Aorta (tissue), 5 donors: ENCODE data around the gene GNG13. TPM values are rescaled to one million over a fixed set of nuclear protein-coding genes. Genes with fewer than 3 reads are reported as not detected.
"Not testable (repeated sequence)": the region's sequence is repeated elsewhere in the genome, so short reads cannot be mapped to it uniquely, and the experiment has no call there.

ENCODE experiments used
- ATAC-seq: fragments of 200-7000 bp; cut with Tn5 transposase; one replicate; pipeline ENCODE4 v1.9.1; 2022; ENCODE audit warnings: moderate library complexity; ENCODE audit not compliant: low FRiP score
- DNase-seq, 2 donors: peaks; one replicate each; pipeline ENCODE4 v3.0.0-alpha.2; 2020
- H3K27ac ChIP-seq, 2 donors: one replicate each; pipeline ENCODE4 v1.5.1; 2013; ENCODE audit warnings: low read length in 2 of 2, mild to moderate bottlenecking in 2 of 2, moderate library complexity in 2 of 2, control low read depth in 1 of 2, inconsistent platforms in 1 of 2, low read depth in 1 of 2
- H3K27me3 ChIP-seq, 2 donors: one replicate each; pipeline ENCODE4 v1.6.1; 2013; ENCODE audit warnings: control low read depth in 1 of 2, low read length in 1 of 2, mild to moderate bottlenecking in 1 of 2, moderate library complexity in 1 of 2; ENCODE audit not compliant: insufficient read depth in 2 of 2, control insufficient read depth in 1 of 2
- H3K36me3 ChIP-seq, 2 donors: one replicate each; pipeline ENCODE4 v1.6.1; 2013; ENCODE audit warnings: control low read depth in 1 of 2, low read length in 1 of 2, mild to moderate bottlenecking in 1 of 2; ENCODE audit not compliant: insufficient read depth in 2 of 2, control insufficient read depth in 1 of 2
- H3K4me1 ChIP-seq, 2 donors: one replicate each; pipeline ENCODE4 v1.6.1; 2013; ENCODE audit warnings: low read length in 2 of 2, control low read depth in 1 of 2, mild to moderate bottlenecking in 1 of 2, moderate library complexity in 1 of 2; ENCODE audit not compliant: insufficient read depth in 2 of 2, control insufficient read depth in 1 of 2
- H3K4me3 ChIP-seq, 2 donors: one replicate each; pipeline ENCODE4 v1.5.1; 2013; ENCODE audit warnings: low read length in 2 of 2, control low read depth in 1 of 2, mild to moderate bottlenecking in 1 of 2
- H3K9me3 ChIP-seq: one replicate; pipeline ENCODE4 v1.6.1; 2013; ENCODE audit warnings: mild to moderate bottlenecking, low read length; ENCODE audit not compliant: control insufficient read depth
- WGBS, 2 donors: extraction: QIAGEN DNeasy Blood & Tissue Kit; methylation state at CpG; one replicate each; pipeline ENCODE4 v1.1.7; 2013; 5-methylcytosine and 5-hydroxymethylcytosine counted together
- intact Hi-C, 2 donors: fragments of 100-400 bp; cut with DNase I; formaldehyde crosslinking; loops; one replicate each; pipeline versions ENCODE4 v1.14.2 to v1.15.0; 2022
- polyA plus RNA-seq, 2 donors: library from polyadenylated mRNA; stranded (reverse); fragments of 200-250 nt; gene quantifications; one replicate each; pipeline ENCODE4 v1.2.3, GENCODE V29; 2013
- total RNA-seq, 2 donors: library from RNA; stranded (reverse); fragmentation: NEBNext Ultra II Directional; extraction: Animal tissue kit (Norgen Biotek cat#: 25700); gene quantifications; one replicate each; pipeline ENCODE4 v1.2.1, GENCODE V29; 2021
- donor health status: healthy with polysubstance abuse.
- donor health status: Bipolar disorder and iron deficiency.
- donor health status: DM: no; HTN: no; CAD: no.
- donor health status: DM: no; HTN: no; CAD: no.
- donor health status: DM: yes; HTN: yes; CAD: no.

Gene GNG13
- total and polyA plus RNA-seq, 4 donors: not detected

GRCh38 chr16:779561-779960 is 21.0 kb downstream of the GNG13 start:
- DNase-seq (no peak), ATAC-seq (no peak)
- H3K9me3 ChIP-seq: no peaks in the 10 kb centered on the region
- WGBS, 2 donors: 63 to 66% methylated on average over 13 of the region's 13 CpGs
- H3K36me3 ChIP-seq: no peaks in the 10 kb centered on the region
- H3K4me3 ChIP-seq: no peak overlapping the region
- intact Hi-C loops: no loop called here
- no peaks in the 10 kb centered on the region for H3K4me1 ChIP-seq
- no peak overlapping the region for H3K27ac ChIP-seq
- H3K27me3 ChIP-seq: no peaks in the 10 kb centered on the region

GRCh38 chr16:778909-779527 is 21.5 kb downstream of the GNG13 start:
- Histone ChIP-seq H3K36me3 (no peaks in the 10 kb centered on the region), H3K4me3 (no peak overlapping the region), H3K27ac (no peak overlapping the region), H3K4me1 (no peaks in the 10 kb centered on the region), H3K27me3 (no peaks in the 10 kb centered on the region), H3K9me3 (no peaks in the 10 kb centered on the region)
- ATAC-seq (no peak), DNase-seq (no peak)
- intact Hi-C loops: no loop called here
- 83 to 85% methylated on average over 6 of the region's 6 CpGs for WGBS, 2 donors

- intact Hi-C loops: no loop called here
- Histone ChIP-seq H3K4me3 (no peak overlapping the region), H3K4me1 (no peaks in the 10 kb centered on the region), H3K27ac (no peak overlapping the region), H3K36me3 (no peaks in the 10 kb centered on the region), H3K27me3 (no peaks in the 10 kb centered on the region), H3K9me3 (no peaks in the 10 kb centered on the region)
- ATAC-seq (no peak), DNase-seq (no peak)
- 71 to 73% methylated on average over 11 of the region's 11 CpGs for WGBS, 2 donors
These were observed 22.1 kb downstream of the GNG13 start for GRCh38 chr16:778447-778846.

GRCh38 chr16:777826-778225 is 22.7 kb downstream of the GNG13 start:
- H3K4me3 ChIP-seq: no peak overlapping the region
- no peaks in the 10 kb centered on the region for H3K9me3 ChIP-seq
- no peaks in the 10 kb centered on the region for H3K4me1 ChIP-seq
- DNase-seq (no peak), ATAC-seq (no peak)
- whole genome bisulfite sequencing, 2 donors: 34 to 40% methylated on average over 16 of the region's 16 CpGs
- intact Hi-C loops: no loop called here
- H3K36me3 ChIP-seq: no peaks in the 10 kb centered on the region
- no peaks in the 10 kb centered on the region for H3K27me3 ChIP-seq
- no peak overlapping the region for H3K27ac ChIP-seq

- H3K4me1 ChIP-seq: no peaks in the 10 kb centered on the region
- DNase-seq: no peak
- no peaks in the 10 kb centered on the region for H3K27me3 ChIP-seq
- no peaks in the 10 kb centered on the region for H3K36me3 ChIP-seq
- H3K27ac ChIP-seq: no peak overlapping the region
- no peak for ATAC-seq
- H3K9me3 ChIP-seq: no peaks in the 10 kb centered on the region
- H3K4me3 ChIP-seq: no peak overlapping the region
- intact Hi-C loops: no loop called here
- 90 to 94% methylated on average over 9 of the region's 9 CpGs for WGBS, 2 donors
These were observed 23.7 kb downstream of the GNG13 start for GRCh38 chr16:776824-777223.

- DNase-seq, H3K4me1 ChIP-seq, H3K4me3 ChIP-seq, H3K27me3 ChIP-seq, H3K27ac ChIP-seq, H3K9me3 ChIP-seq, H3K36me3 ChIP-seq, intact Hi-C loops, ATAC-seq: not testable (repeated sequence)
- 87 to 88% methylated on average over 10 of the region's 10 CpGs for WGBS, 2 donors
These were observed 24.2 kb downstream of the GNG13 start for GRCh38 chr16:776298-776697.

GRCh38 chr16:775236-775796 is 25.2 kb downstream of the GNG13 start:
- 74 to 79% methylated on average over 35 to 36 of the region's 36 CpGs for WGBS, 2 donors
- DNase-seq (no peak), ATAC-seq (no peak)
- Histone ChIP-seq H3K9me3 (no peaks in the 10 kb centered on the region), H3K36me3 (no peaks in the 10 kb centered on the region), H3K4me3 (no peak overlapping the region), H3K27me3 (no peaks in the 10 kb centered on the region), H3K4me1 (no peaks in the 10 kb centered on the region), H3K27ac (no peak overlapping the region)
- intact Hi-C loops: no loop called here

- no peaks in the 10 kb centered on the region for H3K36me3 ChIP-seq
- no peaks in the 10 kb centered on the region for H3K4me1 ChIP-seq
- H3K9me3 ChIP-seq: no peaks in the 10 kb centered on the region
These were observed 26.2 kb downstream of the GNG13 start for GRCh38 chr16:774086-775001.

More at GRCh38 chr16:774086-775001, 26.2 kb downstream of the GNG13 start:
- Histone ChIP-seq H3K27ac (no peak overlapping the region), H3K27me3 (no peaks in the 10 kb centered on the region), H3K4me3 (no peak overlapping the region)
- ATAC-seq (no peak), DNase-seq (no peak)
- 78% methylated on average over 42 to 46 of the region's 46 CpGs for WGBS, 2 donors
- intact Hi-C loops: no loop called here
